GM19099 (cell line): Measurements from ENCODE around the gene DPH6.

Experiments used
- POLR2A ChIP-seq: IDR thresholded peaks from 3 replicates; pipeline ENCODE4 v1.6.1; 2011; ENCODE audit warnings: low read depth; ENCODE audit not compliant: insufficient read length; ENCODE audit errors: extremely low read depth

DPH6 gene

DNA sequence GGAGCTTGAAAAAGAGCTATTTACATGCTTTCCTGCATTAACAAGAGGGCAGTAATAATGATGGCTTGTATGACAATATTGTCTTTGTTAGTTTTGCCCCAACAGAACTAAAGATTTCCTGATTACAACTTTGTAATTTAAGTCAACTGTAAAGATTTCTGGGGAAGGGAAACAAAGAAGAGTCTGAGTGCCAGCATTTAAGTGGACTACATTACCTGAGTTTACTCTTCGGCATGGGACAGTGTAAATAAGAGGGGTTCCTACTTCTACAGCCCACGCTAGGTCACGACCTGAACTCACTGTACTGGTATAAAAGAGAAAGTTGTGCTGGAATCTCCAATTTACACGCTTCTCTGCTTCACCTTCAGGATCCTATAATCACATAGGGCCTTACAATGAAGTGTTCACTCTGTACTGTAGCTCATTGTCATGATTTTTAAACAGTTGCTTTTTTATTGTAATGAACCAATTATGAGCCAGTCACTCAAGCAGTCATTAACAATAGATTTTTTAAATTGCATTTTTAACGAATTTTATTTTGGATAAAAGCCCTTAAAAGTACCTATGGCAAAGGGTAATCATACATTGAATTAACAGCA is 39.6 kb downstream of the DPH6 start:
- no peak for TF ChIP-seq POLR2A

DNA sequence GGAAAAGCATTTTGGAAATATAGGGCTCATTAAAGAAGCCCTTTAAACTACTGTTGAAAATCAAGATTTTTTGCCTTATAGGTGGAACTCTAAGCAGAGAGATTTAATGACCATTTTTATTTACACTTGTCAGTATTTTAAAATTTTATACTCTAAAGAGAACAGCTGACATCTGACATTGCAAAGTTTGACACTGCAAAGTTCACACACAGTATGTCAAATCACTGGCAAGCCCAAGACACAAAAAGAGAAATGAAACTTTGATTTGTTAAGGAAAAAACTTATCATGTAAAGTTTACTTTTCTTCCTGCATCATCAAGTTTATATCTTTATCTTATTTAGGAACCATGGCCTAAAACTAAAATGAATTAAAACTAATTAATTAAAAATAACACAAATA is 40.2 kb downstream of the DPH6 start:
- no peak for TF ChIP-seq POLR2A

- no peak for TF ChIP-seq POLR2A
Observed at GRCh38 chr15:35505141-35505540, 40.8 kb downstream of the DPH6 start.

DNA sequence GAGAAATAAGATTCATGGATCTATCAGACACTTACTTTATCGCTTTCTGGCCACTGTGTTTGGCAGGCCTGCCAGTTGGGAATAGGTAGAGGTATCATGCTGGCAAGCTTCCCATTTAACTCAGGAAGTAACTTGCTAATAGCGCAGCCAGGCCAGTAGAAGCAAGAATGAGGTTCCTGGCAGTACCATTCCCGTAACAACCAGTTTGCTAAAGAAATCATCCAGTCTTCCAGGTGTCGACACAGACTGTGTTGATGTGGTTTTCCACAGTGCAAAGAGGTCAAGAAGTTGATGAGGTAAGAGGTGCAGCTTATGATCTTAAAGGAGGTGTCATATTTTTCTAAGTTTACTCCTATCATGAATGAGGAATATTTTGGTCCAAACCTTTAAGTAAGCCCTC is 46.2 kb downstream of the DPH6 start:
- TF ChIP-seq POLR2A, result no peak

DNA sequence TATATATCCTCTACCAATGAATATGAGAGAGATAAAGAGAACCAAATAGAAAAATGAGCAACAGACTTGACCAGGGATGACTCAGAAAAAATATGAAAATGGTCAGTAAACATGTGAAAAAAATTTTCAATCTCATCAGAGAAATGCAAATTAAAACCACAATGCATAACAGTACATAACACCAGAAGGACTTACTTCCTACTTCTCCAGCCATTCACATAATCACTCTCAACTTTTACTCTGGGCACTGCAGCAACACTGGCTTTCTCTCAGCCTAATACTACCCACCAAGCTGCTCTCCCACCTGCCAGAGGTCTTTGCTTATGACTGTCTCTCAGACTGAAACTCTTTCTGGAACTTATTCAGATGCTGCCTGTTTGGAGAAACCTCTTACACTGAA is 49.4 kb downstream of the DPH6 start:
- no peak for TF ChIP-seq POLR2A

- no peak for TF ChIP-seq POLR2A
Observed at GRCh38 chr15:35495080-35495479, 50.9 kb downstream of the DPH6 start.

DNA sequence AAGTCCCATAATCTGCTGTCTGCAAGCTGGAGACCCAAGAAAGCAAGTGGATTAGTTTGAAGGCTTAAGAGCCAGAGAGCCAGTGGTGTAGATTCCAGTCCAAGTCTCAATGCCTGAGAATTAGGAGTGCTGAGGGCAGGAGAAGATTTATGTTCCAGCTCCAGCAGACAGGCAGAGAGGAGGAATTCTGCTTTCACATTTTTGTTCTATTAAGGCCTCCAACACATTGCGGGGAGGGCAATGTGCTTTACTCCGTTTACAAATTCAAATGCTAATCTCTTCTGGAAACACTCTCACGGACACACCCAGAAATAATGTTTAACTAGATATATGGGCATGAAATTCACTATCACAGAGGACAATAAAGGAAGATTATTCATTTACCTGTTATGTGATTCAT is 54.0 kb downstream of the DPH6 start:
- no peak for TF ChIP-seq POLR2A

GRCh38 chr15:35491173-35491572 is 54.8 kb downstream of the DPH6 start:
- TF ChIP-seq POLR2A, result no peak

DNA sequence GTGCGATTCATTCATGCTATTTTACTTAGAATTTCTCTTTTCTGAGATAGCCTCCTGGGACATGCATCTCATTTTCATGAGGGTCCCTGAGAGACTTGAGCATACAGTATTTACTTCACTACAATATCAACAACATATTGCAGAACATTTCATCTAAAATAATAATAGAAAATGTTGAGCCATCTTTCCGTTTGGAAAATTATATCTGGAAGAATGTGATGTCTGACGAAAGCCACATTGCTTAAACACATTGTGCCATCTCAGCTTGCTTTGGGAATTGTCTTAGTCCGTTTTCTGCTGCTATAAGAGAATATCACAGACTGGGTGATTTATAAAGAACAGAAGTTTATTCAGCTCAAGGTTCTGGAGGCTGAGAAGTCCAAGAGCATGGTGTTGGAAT is 55.5 kb downstream of the DPH6 start:
- no peak for TF ChIP-seq POLR2A

- no peak for TF ChIP-seq POLR2A
Observed at GRCh38 chr15:35487417-35487816, 58.5 kb downstream of the DPH6 start.

GRCh38 chr15:35486296-35486695 is 59.7 kb downstream of the DPH6 start:
- TF ChIP-seq POLR2A, result no peak

DNA sequence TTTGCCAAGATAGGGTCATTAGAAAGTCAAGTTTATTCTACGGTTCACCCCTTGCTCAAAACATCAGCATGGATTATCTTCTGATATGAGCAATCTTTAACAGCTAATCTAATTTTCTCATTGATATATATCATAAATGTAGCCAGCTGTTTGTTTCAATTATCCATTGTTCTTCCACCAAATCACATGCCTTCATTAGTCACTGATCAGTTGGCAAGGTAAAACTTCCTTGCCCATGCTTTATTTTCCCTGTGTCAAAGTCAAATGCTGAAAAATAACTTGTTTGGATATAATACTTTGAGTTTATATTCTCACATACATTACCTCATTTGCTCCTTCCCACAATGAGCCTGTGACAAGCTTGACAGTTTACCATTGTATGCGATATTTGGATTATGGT is 60.6 kb downstream of the DPH6 start:
- TF ChIP-seq POLR2A, result no peak

DNA sequence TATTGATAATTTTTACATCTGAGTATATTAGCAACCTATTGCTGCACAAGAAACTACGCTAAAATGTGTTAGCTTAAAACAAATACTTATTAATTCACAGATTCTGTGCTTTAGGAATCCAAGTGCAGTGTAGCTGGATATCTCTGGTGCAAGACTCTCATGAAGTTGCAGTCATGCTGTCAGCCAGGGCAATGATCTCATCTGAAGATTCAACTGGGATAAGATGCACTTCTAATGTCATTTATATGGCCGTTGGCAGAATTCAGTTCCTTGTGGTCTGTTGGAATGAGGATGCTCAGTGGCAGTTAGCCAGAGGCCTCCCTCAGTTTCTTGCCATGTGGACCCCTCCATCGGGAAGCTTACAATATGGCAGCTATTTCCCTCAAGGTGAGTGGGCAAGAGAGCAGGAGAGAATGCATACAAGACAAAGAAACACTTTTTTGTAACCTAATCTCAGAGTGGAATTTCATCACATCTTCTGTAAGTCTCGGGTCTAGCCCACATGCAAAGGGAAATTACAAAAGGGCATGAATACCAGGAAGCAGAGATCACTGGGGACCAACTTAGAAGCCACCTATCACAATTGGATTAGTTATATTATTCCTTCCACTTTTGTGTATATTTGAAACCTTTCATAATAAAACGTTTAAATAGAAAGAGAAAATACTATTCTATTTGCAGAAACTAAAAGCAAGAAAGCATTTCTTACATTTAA is 61.6 kb downstream of the DPH6 start:
- TF ChIP-seq POLR2A, result no peak

- TF ChIP-seq POLR2A, result no peak
Observed at GRCh38 chr15:35481992-35482391, 64.0 kb downstream of the DPH6 start.

- no peak for TF ChIP-seq POLR2A
Observed at GRCh38 chr15:35481064-35481463, 64.9 kb downstream of the DPH6 start.

GRCh38 chr15:35479423-35479822 is 66.5 kb downstream of the DPH6 start:
- no peak for TF ChIP-seq POLR2A
